ENCODE measurements around the gene RBBP8. TPM values are rescaled to one million over a fixed set of nuclear protein-coding genes. Genes with fewer than 3 reads are reported as not detected.

The RBBP8 gene
- total RNA-seq, 1 donor from 2014 or later = 64.8 TPM

GRCh38 chr18:23071285-23071684 is 138.2 kb downstream of the RBBP8 start:
- no peaks in the 10 kb centered on the region for H3K79me2 ChIP-seq (ENCODE audit: low read depth)
- H3K4me2 ChIP-seq = no peak overlapping the region

GRCh38 chr18:23072079-23072478 is 139.0 kb downstream of the RBBP8 start:
- Mint-ChIP-seq H3K4me3 (no peak overlapping the region), H3K4me1 (peaks cover 14% of the 10 kb centered on the region), H3K27me3 (ENCODE audit: insufficient read depth, low read depth) (peaks cover 2% of the 10 kb centered on the region), H3K36me3 (no peaks in the 10 kb centered on the region), H3K9me3 (peaks cover 2% of the 10 kb centered on the region), H3K27ac (no peak overlapping the region)
- Histone ChIP-seq H3K36me3 (no peaks in the 10 kb centered on the region), H3K9ac (no peak overlapping the region), H3K9me3 (ENCODE audit: low read depth) (no peaks in the 10 kb centered on the region), H3K27me3 (no peaks in the 10 kb centered on the region), H3K79me2 (ENCODE audit: low read depth) (no peaks in the 10 kb centered on the region), H3F3A (ENCODE audit: low read depth) (no peaks in the 10 kb centered on the region), H3K4me1 (no peaks in the 10 kb centered on the region), H2AFZ (replicated peaks) (no peak overlapping the region), H3K4me2 (no peak overlapping the region), H4K20me1 (ENCODE audit: low read depth) (no peaks in the 10 kb centered on the region), H3K27ac (no peak overlapping the region), H3K4me3 (no peak overlapping the region)
- DNase-seq (ENCODE audit: low spot score) = no peak
- TF ChIP-seq EZH2phosphoT487 (IDR thresholded peaks at IDR 0.05) (no peak), EZH2 (IDR thresholded peaks at IDR 0.05) (no peak)
- TF ChIP-seq, protein P1, sequence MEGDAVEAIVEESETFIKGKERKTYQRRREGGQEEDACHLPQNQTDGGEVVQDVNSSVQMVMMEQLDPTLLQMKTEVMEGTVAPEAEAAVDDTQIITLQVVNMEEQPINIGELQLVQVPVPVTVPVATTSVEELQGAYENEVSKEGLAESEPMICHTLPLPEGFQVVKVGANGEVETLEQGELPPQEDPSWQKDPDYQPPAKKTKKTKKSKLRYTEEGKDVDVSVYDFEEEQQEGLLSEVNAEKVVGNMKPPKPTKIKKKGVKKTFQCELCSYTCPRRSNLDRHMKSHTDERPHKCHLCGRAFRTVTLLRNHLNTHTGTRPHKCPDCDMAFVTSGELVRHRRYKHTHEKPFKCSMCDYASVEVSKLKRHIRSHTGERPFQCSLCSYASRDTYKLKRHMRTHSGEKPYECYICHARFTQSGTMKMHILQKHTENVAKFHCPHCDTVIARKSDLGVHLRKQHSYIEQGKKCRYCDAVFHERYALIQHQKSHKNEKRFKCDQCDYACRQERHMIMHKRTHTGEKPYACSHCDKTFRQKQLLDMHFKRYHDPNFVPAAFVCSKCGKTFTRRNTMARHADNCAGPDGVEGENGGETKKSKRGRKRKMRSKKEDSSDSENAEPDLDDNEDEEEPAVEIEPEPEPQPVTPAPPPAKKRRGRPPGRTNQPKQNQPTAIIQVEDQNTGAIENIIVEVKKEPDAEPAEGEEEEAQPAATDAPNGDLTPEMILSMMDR (IDR thresholded peaks at IDR 0.05) = no peak

More at GRCh38 chr18:23071285-23071684, 138.2 kb downstream of the RBBP8 start:
- no peak overlapping the region for H3K27ac Mint-ChIP-seq
- Histone ChIP-seq H3K4me1 (no peaks in the 10 kb centered on the region), H4K20me1 (ENCODE audit: low read depth) (no peaks in the 10 kb centered on the region), H3K9ac (no peak overlapping the region), H3K27me3 (no peaks in the 10 kb centered on the region), H3K27ac (no peak overlapping the region), H3K4me3 (no peak overlapping the region), H3K36me3 (no peaks in the 10 kb centered on the region), H3F3A (ENCODE audit: low read depth) (no peaks in the 10 kb centered on the region), H3K9me3 (ENCODE audit: low read depth) (no peaks in the 10 kb centered on the region), H2AFZ (replicated peaks) (no peak overlapping the region)
- H3K27me3 Mint-ChIP-seq (ENCODE audit: insufficient read depth, low read depth) = peaks cover 2% of the 10 kb centered on the region
- TF ChIP-seq EZH2 (IDR thresholded peaks at IDR 0.05) = no peak
- TF ChIP-seq, protein P1 (IDR thresholded peaks at IDR 0.05) = no peak
- no peak for TF ChIP-seq EZH2phosphoT487 (IDR thresholded peaks at IDR 0.05)
- no peak for DNase-seq (ENCODE audit: low spot score)
- H3K4me1 Mint-ChIP-seq = peaks cover 13% of the 10 kb centered on the region
- H3K9me3 Mint-ChIP-seq = peaks cover 2% of the 10 kb centered on the region
- H3K4me3 Mint-ChIP-seq = no peak overlapping the region
- no peaks in the 10 kb centered on the region for H3K36me3 Mint-ChIP-seq

DNA sequence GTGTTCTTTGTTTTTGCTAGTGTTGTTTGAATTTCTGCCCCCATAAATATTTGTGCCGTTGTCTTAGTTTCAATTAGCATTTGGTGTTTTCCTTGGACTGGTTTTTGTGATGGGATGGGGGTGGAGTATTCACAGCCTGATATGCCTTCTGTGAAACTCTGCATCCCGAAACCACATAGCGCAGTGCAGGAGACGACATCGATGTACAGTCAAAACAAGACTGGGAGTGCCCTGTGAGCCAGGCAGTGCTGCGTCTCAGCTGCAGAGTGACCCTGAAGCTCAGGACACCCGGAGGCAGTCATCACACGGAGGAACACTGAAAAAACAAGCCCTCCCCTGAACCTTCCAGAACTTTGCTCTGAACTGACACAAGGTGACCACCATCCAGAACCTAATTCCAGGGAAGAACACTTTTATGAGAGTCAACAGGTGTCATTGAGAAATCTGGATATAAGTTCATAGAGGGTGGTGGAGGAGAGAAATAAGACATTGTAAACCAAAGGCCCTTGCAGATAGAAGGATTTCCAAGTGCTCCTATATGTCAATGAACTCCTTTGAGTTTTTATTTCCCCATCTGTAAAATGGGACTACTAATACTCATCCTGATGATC is 141.0 kb downstream of the RBBP8 start:
- no peak for DNase-seq (ENCODE audit: low spot score)
- Mint-ChIP-seq H3K27me3 (ENCODE audit: insufficient read depth, low read depth) (peaks cover 4% of the 10 kb centered on the region), H3K4me3 (no peak overlapping the region), H3K36me3 (no peaks in the 10 kb centered on the region), H3K9me3 (no peaks in the 10 kb centered on the region), H3K27ac (no peak overlapping the region), H3K4me1 (peaks cover 19% of the 10 kb centered on the region)
- Histone ChIP-seq H3K9ac (no peak overlapping the region), H3K4me1 (no peaks in the 10 kb centered on the region), H3K36me3 (no peaks in the 10 kb centered on the region), H3K4me2 (no peak overlapping the region), H4K20me1 (ENCODE audit: low read depth) (no peaks in the 10 kb centered on the region), H3K4me3 (no peak overlapping the region), H3K27me3 (no peaks in the 10 kb centered on the region), H3K9me3 (ENCODE audit: low read depth) (no peaks in the 10 kb centered on the region), H3F3A (ENCODE audit: low read depth) (no peaks in the 10 kb centered on the region), H3K79me2 (ENCODE audit: low read depth) (no peaks in the 10 kb centered on the region), H2AFZ (replicated peaks) (no peak overlapping the region), H3K27ac (no peak overlapping the region)
- TF ChIP-seq EZH2phosphoT487 (IDR thresholded peaks at IDR 0.05) (no peak), EZH2 (IDR thresholded peaks at IDR 0.05) (no peak)
- TF ChIP-seq, protein P1 (IDR thresholded peaks at IDR 0.05) = no peak

MicroRNAs encoded within 50 kb of the gene (microRNA counts, 767-probe panel; counts per million panel counts)
- 460 counts per million, percentile 90 among the panel's probes with 10 or more counts for microRNA hsa-miR-4741

Small RNAs within 50 kb of the gene (small RNA-seq; reads per million reads assigned to genes)
- gene RF00019 = not detected
- gene RN7SL745P = not detected

Other genes starting within 250 kb of the RBBP8 start
- gene CABLES1, start 202.2 kb downstream of the RBBP8 start, total RNA-seq (ENCODE audit: low replicate concordance) = 2.8 and 3.7 TPM in 2 replicates